H9 (cell line): Measurements from ENCODE around the gene C1D. TPM values are rescaled to one million over a fixed set of nuclear protein-coding genes. Genes with fewer than 3 reads are reported as not detected.

Experiments used
- DNase-seq: peaks from one replicate; pipeline ENCODE4 v3.0.0-alpha.2; 2017
- H2AFZ ChIP-seq: one replicate; pipeline ENCODE4 v1.6.1; 2013; ENCODE audit warnings: mild to moderate bottlenecking, low read length, control low read depth, moderate library complexity
- H2AK5ac ChIP-seq: 2 replicates; pipeline ENCODE4 v1.6.1; 2013; ENCODE audit warnings: low read length, control low read depth, mixed read lengths; ENCODE audit not compliant: insufficient read length
- H2BK120ac ChIP-seq: one replicate; pipeline ENCODE4 v1.6.1; 2013; ENCODE audit warnings: low read depth, mild to moderate bottlenecking, low read length, control low read depth, inconsistent platforms; ENCODE audit not compliant: poor library complexity, severe bottlenecking
- H2BK12ac ChIP-seq: 2 replicates; pipeline ENCODE4 v1.6.1; 2013; ENCODE audit warnings: low read length, control low read depth, mixed read lengths, low read depth; ENCODE audit not compliant: insufficient read length
- H2BK15ac ChIP-seq: 2 replicates; pipeline ENCODE4 v1.6.1; 2013; ENCODE audit warnings: low read depth, low read length, control low read depth
- H2BK20ac ChIP-seq: one replicate; pipeline ENCODE4 v1.6.1; 2013; ENCODE audit warnings: low read depth, mild to moderate bottlenecking, low read length, control low read depth, inconsistent platforms; ENCODE audit not compliant: poor library complexity, severe bottlenecking
- H2BK5ac ChIP-seq: 2 replicates; pipeline ENCODE4 v1.6.1; 2013; ENCODE audit warnings: low read length, control low read depth, mixed read lengths; ENCODE audit not compliant: insufficient read length
- H3K14ac ChIP-seq: 2 replicates; pipeline ENCODE4 v1.6.1; 2013; ENCODE audit warnings: low read length, control low read depth; ENCODE audit not compliant: insufficient read depth
- H3K18ac ChIP-seq: 2 replicates; pipeline ENCODE4 v1.6.1; 2013; ENCODE audit warnings: low read depth, mild to moderate bottlenecking, mixed read lengths, low read length, control low read depth; ENCODE audit not compliant: insufficient read length
- H3K23ac ChIP-seq: 2 replicates; pipeline ENCODE4 v1.6.1; 2013; ENCODE audit warnings: low read length, control low read depth, mixed read lengths, low read depth; ENCODE audit not compliant: insufficient read length
- H3K23me2 ChIP-seq: 2 replicates; pipeline ENCODE4 v1.6.1; 2013; ENCODE audit warnings: low read depth, mild to moderate bottlenecking, mixed read lengths, low read length, control low read depth; ENCODE audit not compliant: insufficient read length, poor library complexity, severe bottlenecking
- H3K27ac ChIP-seq: 2 replicates; pipeline ENCODE4 v1.5.1; 2013; ENCODE audit warnings: low read length, control low read depth, mixed read lengths, low read depth; ENCODE audit not compliant: insufficient read length
- H3K27me3 ChIP-seq: 2 replicates; pipeline ENCODE4 v1.6.1; 2013; ENCODE audit warnings: low read length, control low read depth, inconsistent platforms; ENCODE audit not compliant: insufficient read depth
- H3K4ac ChIP-seq: 2 replicates; pipeline ENCODE4 v1.6.1; 2013; ENCODE audit warnings: low read depth, mild to moderate bottlenecking, control low read depth, inconsistent platforms, low read length, moderate library complexity
- H3K4me1 ChIP-seq: 2 replicates; pipeline ENCODE4 v1.6.1; 2013; ENCODE audit warnings: low read length, control low read depth, inconsistent platforms; ENCODE audit not compliant: insufficient read depth
- H3K4me2 ChIP-seq: 2 replicates; pipeline ENCODE4 v1.6.1; 2013; ENCODE audit warnings: low read length, control low read depth, mixed read lengths; ENCODE audit not compliant: insufficient read length, insufficient read depth
- H3K56ac ChIP-seq: 2 replicates; pipeline ENCODE4 v1.6.1; 2013; ENCODE audit warnings: low read depth, mild to moderate bottlenecking, mixed read lengths, low read length, control low read depth; ENCODE audit not compliant: insufficient read length
- H3K79me1 ChIP-seq: 2 replicates; pipeline ENCODE4 v1.6.1; 2013; ENCODE audit warnings: low read depth, mild to moderate bottlenecking, moderate library complexity, low read length, control low read depth, inconsistent platforms; ENCODE audit not compliant: insufficient read depth, poor library complexity, severe bottlenecking
- H3K79me2 ChIP-seq: 2 replicates; pipeline ENCODE4 v1.6.1; 2013; ENCODE audit warnings: low read length, control low read depth, inconsistent platforms; ENCODE audit not compliant: insufficient read depth
- H3K9ac ChIP-seq: 2 replicates; pipeline ENCODE4 v1.6.1; 2013; ENCODE audit warnings: low read length, control low read depth, mixed read lengths; ENCODE audit not compliant: insufficient read length; ENCODE audit errors: extremely low read depth
- H3K9me3 ChIP-seq: one replicate; pipeline ENCODE4 v1.6.1; 2013; ENCODE audit warnings: low read depth, low read length, inconsistent platforms; ENCODE audit not compliant: control insufficient read depth
- H3T11ph ChIP-seq: one replicate; pipeline ENCODE4 v1.6.1; 2013; ENCODE audit warnings: mild to moderate bottlenecking, low read length, control low read depth, inconsistent platforms
- H4K20me1 ChIP-seq: one replicate; pipeline ENCODE4 v1.6.1; 2013; ENCODE audit not compliant: control insufficient read depth, insufficient read length, insufficient read depth
- H4K5ac ChIP-seq: 2 replicates; pipeline ENCODE4 v1.6.1; 2013; ENCODE audit warnings: low read depth, mild to moderate bottlenecking, mixed read lengths, low read length, control low read depth; ENCODE audit not compliant: insufficient read length
- H4K8ac ChIP-seq: replicated peaks from 2 replicates; pipeline ENCODE4 v1.6.1; 2013; ENCODE audit warnings: low read length, control low read depth, mixed read lengths, low read depth; ENCODE audit not compliant: insufficient read length
- H4K91ac ChIP-seq: 2 replicates; pipeline ENCODE4 v1.6.1; 2013; ENCODE audit warnings: low read depth, mild to moderate bottlenecking, moderate library complexity, mixed read lengths, low read length, control low read depth; ENCODE audit not compliant: insufficient read length
- H3K27ac Mint-ChIP-seq, 3 experiments: 2 replicates in 2 of 3; 3 replicates in 1 of 3; pipeline ENCODE4 v1.8.0; 2020 to 2021; ENCODE audit warnings: mixed read lengths in 3 of 3, mild to moderate bottlenecking in 1 of 3, moderate library complexity in 1 of 3
- H3K27me3 Mint-ChIP-seq: 2 replicates; pipeline ENCODE4 v1.8.0; 2021; ENCODE audit warnings: low read depth, mild to moderate bottlenecking, moderate library complexity, mixed read lengths
- H3K36me3 Mint-ChIP-seq, 3 experiments: 2 replicates in 2 of 3; 3 replicates in 1 of 3; pipeline ENCODE4 v1.8.0; 2020 to 2021; ENCODE audit warnings: low read depth in 3 of 3, mixed read lengths in 3 of 3; ENCODE audit not compliant: insufficient read depth in 1 of 3
- H3K4me1 Mint-ChIP-seq, 2 experiments: 2 replicates each; pipeline ENCODE4 v1.8.0; 2020; ENCODE audit warnings: mixed read lengths in 2 of 2
- H3K4me3 Mint-ChIP-seq, 2 experiments: 2 replicates in 1 of 2; 3 replicates in 1 of 2; pipeline ENCODE4 v1.8.0; 2020 to 2021; ENCODE audit warnings: mild to moderate bottlenecking in 2 of 2, mixed read lengths in 2 of 2, moderate library complexity in 1 of 2
- H3K9me3 Mint-ChIP-seq, 2 experiments: 2 replicates in 1 of 2; 3 replicates in 1 of 2; pipeline ENCODE4 v1.8.0; 2020; ENCODE audit warnings: mild to moderate bottlenecking in 2 of 2, mixed read lengths in 2 of 2, moderate library complexity in 1 of 2
- CTCF ChIP-seq: fragments of 200-600 bp; sonication (generic); conservative IDR thresholded peaks from 3 replicates; pipeline ENCODE4 v1.8.0; 2021; ENCODE audit warnings: antibody characterized with exemption, mild to moderate bottlenecking
- WGBS: extraction: QIAGEN DNeasy Blood & Tissue Kit; methylation state at CpG from one replicate; pipeline ENCODE4 v1.1.7; 2013; ENCODE audit warnings: missing lambda C conversion rate, low lambda C conversion rate, mixed read lengths; ENCODE audit not compliant: insufficient read length; ENCODE audit errors: extremely low coverage; 5-methylcytosine and 5-hydroxymethylcytosine counted together
- total RNA-seq: library from RNA; stranded (reverse); gene quantifications from 2 replicates; pipeline ENCODE4 v1.2.1, GENCODE V29; 2021

The C1D gene
- total RNA-seq, 1 experiment from 2014 or later, result 19.7 TPM

GRCh38 chr2:68043032-68043431 is 19.8 kb downstream of the C1D start:
- Mint-ChIP-seq H3K4me3 (no peak overlapping the region), H3K4me1 (no peaks in the 10 kb centered on the region), H3K9me3 (no peaks in the 10 kb centered on the region), H3K27me3 (no peaks in the 10 kb centered on the region), H3K36me3 (peaks cover 0 to 15% (median 4%) of the 10 kb centered on the region in 3 experiments; a peak in 3 of 7 replicates), H3K27ac (no peak overlapping the region)
- Histone ChIP-seq H2BK5ac (no peak overlapping the region), H3K27ac (no peak overlapping the region), H3K56ac (no peak overlapping the region), H2BK20ac (no peak overlapping the region), H3T11ph (no peak overlapping the region), H2BK120ac (no peak overlapping the region), H2BK12ac (no peak overlapping the region), H3K9me3 (no peaks in the 10 kb centered on the region), H2AFZ (no peak overlapping the region), H3K4me2 (no peak overlapping the region), H3K27me3 (no peaks in the 10 kb centered on the region), H3K14ac (no peak overlapping the region), H3K4me1 (no peaks in the 10 kb centered on the region), H4K20me1 (no peaks in the 10 kb centered on the region), H3K4ac (no peak overlapping the region), H2BK15ac (no peak overlapping the region), H3K9ac (no peak overlapping the region), H3K18ac (no peak overlapping the region), H3K79me2 (no peaks in the 10 kb centered on the region), H4K8ac (no peak overlapping the region), H2AK5ac (no peak overlapping the region), H4K5ac (no peak overlapping the region), H3K23me2 (no peaks in the 10 kb centered on the region), H3K23ac (no peak overlapping the region), H3K79me1 (peaks cover 3% of the 10 kb centered on the region), H4K91ac (no peak overlapping the region)
- no peak for TF ChIP-seq CTCF
- no CpG with 5 or more reads among the region's 5 CpGs for WGBS
- no peak for DNase-seq
